Kidney (tissue), 14 donors: Measurements from ENCODE around the gene SPATA45. TPM values are rescaled to one million over a fixed set of nuclear protein-coding genes. Genes with fewer than 3 reads are reported as not detected.

Source experiments
- DNase-seq, 5 donors: peaks; one replicate each; pipeline ENCODE4 v3.0.0-alpha.2; 2013 to 2020
- FAIRE-seq: peaks from 2 replicates; lab custom pipeline; 2012; peaks lifted over from hg19 to GRCh38; lab: Jason Lieb, UNC
- H3K27ac ChIP-seq, 2 donors: one replicate each; pipeline ENCODE4 v1.7.0; 2013; ENCODE audit warnings: low read depth in 2 of 2, low read length in 2 of 2, inconsistent platforms in 1 of 2
- H3K27me3 ChIP-seq: one replicate; pipeline ENCODE4 v1.7.1; 2013; ENCODE audit warnings: low read length, inconsistent platforms; ENCODE audit not compliant: control insufficient read depth, insufficient read depth
- H3K36me3 ChIP-seq, 3 donors: one replicate each; pipeline versions ENCODE4 v1.7.0 to v1.7.1; 2013; ENCODE audit warnings: low read length in 3 of 3, control low read depth in 1 of 3, inconsistent platforms in 1 of 3; ENCODE audit not compliant: insufficient read depth in 3 of 3, control insufficient read depth in 2 of 3
- H3K4me1 ChIP-seq, 3 donors: one replicate each; pipeline versions ENCODE4 v1.7.0 to v1.7.1; 2013; ENCODE audit warnings: low read length in 3 of 3, inconsistent platforms in 1 of 3, low read depth in 1 of 3; ENCODE audit not compliant: control insufficient read depth in 2 of 3, insufficient read depth in 2 of 3
- H3K4me3 ChIP-seq, 3 donors: one replicate each; pipeline versions ENCODE4 v1.7.0 to v1.8.1; 2013; ENCODE audit warnings: low read length in 3 of 3, control low read depth in 1 of 3, inconsistent platforms in 1 of 3
- H3K9ac ChIP-seq, 3 donors: one replicate each; pipeline versions ENCODE4 v1.7.0 to v1.7.1; 2013; ENCODE audit warnings: low read length in 3 of 3, control low read depth in 1 of 3, inconsistent platforms in 1 of 3
- H3K9me3 ChIP-seq, 3 donors: one replicate each; pipeline versions ENCODE4 v1.7.0 to v1.7.1; 2013; ENCODE audit warnings: low read length in 3 of 3, control low read depth in 1 of 3, inconsistent platforms in 1 of 3; ENCODE audit not compliant: control insufficient read depth in 2 of 3, insufficient read depth in 1 of 3
- CTCF ChIP-seq: IDR thresholded peaks from 3 replicates; pipeline ENCODE4 v1.5.1; 2012; ENCODE audit warnings: mild to moderate bottlenecking, moderate library complexity, borderline replicate concordance; ENCODE audit not compliant: insufficient read depth; ENCODE audit errors: extremely low read depth
- intact Hi-C: fragments of 100-400 bp; cut with DNase I; formaldehyde crosslinking; loops from one replicate; pipeline ENCODE4 v1.11.1; 2022
- polyA plus RNA-seq: library from polyadenylated mRNA; stranded (reverse); fragments of 350-450 nt; fragmentation: Illumina TruSeq; extraction: RNeasy Lipid Tissue Mini Kit (QIAGEN cat#74804); gene quantifications from one replicate; pipeline ENCODE4 v1.2.3, GENCODE V29; 2014; ENCODE audit warnings: low read depth, low replicate concordance; ENCODE audit not compliant: insufficient read depth
- total RNA-seq: library from RNA; stranded (reverse); fragmentation: NEBNext Ultra II Directional; extraction: Animal tissue kit (Norgen Biotek cat#: 25700); gene quantifications from one replicate; pipeline ENCODE4 v1.2.1, GENCODE V29; 2021
- donor health status: control.
- donor health status: control.
- donor health status: control.
- donor health status: control.
- donor health status: control.
- donor health status: DM: yes; HTN: yes; CAD: no.
- donor health status: Normal renal cell carcinoma (clear cell type).

The SPATA45 gene
- total and polyA plus RNA-seq, 2 donors from 2014 or later, result 0.57 TPM; not detected in 1

GRCh38 chr1:212825798-212826452 is 21.5 kb downstream of the SPATA45 start:
- no peak for TF ChIP-seq CTCF

GRCh38 chr1:212824201-212824600 is 23.2 kb downstream of the SPATA45 start:
- Histone ChIP-seq H3K4me1 (no peaks in the 10 kb centered on the region), H3K9me3 (peaks cover 0 to 16% (median 0%) of the 10 kb centered on the region in 3 donors), H3K27ac (no peak overlapping the region), H3K36me3 (no peaks in the 10 kb centered on the region), H3K27me3 (no peaks in the 10 kb centered on the region), H3K9ac (no peak overlapping the region), H3K4me3 (no peak overlapping the region)
- DNase-seq (no peak), FAIRE-seq (no peak)
- TF ChIP-seq CTCF, result no peak
- intact Hi-C loops, result no loop called here

More at GRCh38 chr1:212825798-212826452, 21.5 kb downstream of the SPATA45 start:
- intact Hi-C loops, result no loop called here
- no peak overlapping the region for H3K9ac ChIP-seq
- no peaks in the 10 kb centered on the region for H3K27me3 ChIP-seq
- no peaks in the 10 kb centered on the region for H3K36me3 ChIP-seq
- DNase-seq (no peak), FAIRE-seq (no peak)
- peaks cover 0 to 16% (median 0%) of the 10 kb centered on the region in 3 donors for H3K9me3 ChIP-seq
- no peak overlapping the region for H3K27ac ChIP-seq
- no peaks in the 10 kb centered on the region for H3K4me1 ChIP-seq
- H3K4me3 ChIP-seq, result no peak overlapping the region

GRCh38 chr1:212822956-212823355 is 24.5 kb downstream of the SPATA45 start:
- H3K9ac ChIP-seq, result no peak overlapping the region
- H3K4me3 ChIP-seq, result no peak overlapping the region
- H3K9me3 ChIP-seq, result peaks cover 0 to 16% (median 0%) of the 10 kb centered on the region in 3 donors
- H3K4me1 ChIP-seq, result no peaks in the 10 kb centered on the region
- H3K27me3 ChIP-seq, result no peaks in the 10 kb centered on the region
- TF ChIP-seq CTCF, result no peak
- DNase-seq, result no peak
- intact Hi-C loops, result no loop called here
- FAIRE-seq, result no peak
- H3K36me3 ChIP-seq, result no peaks in the 10 kb centered on the region
- no peak overlapping the region for H3K27ac ChIP-seq
